ENCODE data around the gene TREX2. TPM values are rescaled to one million over a fixed set of nuclear protein-coding genes. Genes with fewer than 3 reads are reported as not detected.

TREX2 gene
- total and polyA plus RNA-seq, 2 of the 8 experiments (the other 6 are each of a cell fraction or from before 2014, with no cell fraction given), result 0.71 to 0.80 TPM

DNA sequence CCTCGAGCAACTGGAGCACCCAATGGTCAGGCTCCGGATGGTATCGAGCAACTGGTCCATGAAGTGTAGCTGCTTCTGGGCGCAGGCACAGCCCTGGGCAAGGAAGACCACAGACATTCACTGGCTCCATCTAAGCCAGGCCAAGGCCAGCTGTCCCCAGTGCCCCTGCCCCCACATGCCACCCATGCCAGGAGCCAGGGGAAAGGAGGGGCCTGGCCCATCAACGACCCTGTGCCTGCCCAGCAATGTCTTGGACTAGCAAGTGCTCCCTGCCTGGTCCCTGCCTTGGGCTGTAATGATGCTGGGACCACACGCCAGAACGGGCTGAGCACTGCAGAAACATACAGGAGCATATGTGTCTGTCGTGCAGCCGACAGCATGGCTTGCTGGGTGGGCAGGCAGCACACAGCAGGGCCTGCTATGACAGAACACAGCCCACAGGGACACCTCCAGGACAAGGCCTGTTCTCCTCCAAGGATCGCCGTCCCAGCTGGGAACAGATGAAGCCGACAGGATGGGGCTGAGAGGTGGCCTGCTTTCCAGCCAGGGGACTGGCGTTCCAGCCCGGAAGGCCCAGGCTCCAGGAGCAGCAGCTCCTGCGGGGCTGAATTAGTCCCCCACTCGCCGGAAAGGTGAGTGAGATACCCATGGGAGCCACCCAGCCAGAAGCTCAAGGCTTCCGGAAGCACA lies 11.4 kb upstream of the TREX2 start:
- Histone ChIP-seq H3K56ac (replicated peaks; ENCODE audit: insufficient read length, low read depth, low read length) (no peak overlapping the region), H3K79me1 (ENCODE audit: low read depth, low read length) (no peaks in the 10 kb centered on the region), H3K27ac (ENCODE audit: low read depth, low read length) (no peak overlapping the region), H3K79me2 (ENCODE audit: control insufficient read depth in 1 of 2, insufficient read depth in 2 of 2, low read length in 2 of 2) (no peaks in the 10 kb centered on the region), H2AK5ac (ENCODE audit: low read depth, low read length) (no peak overlapping the region), H2BK5ac (ENCODE audit: low read depth, low read length) (no peak overlapping the region), H3K36me3 (ENCODE audit: control insufficient read depth in 2 of 4, insufficient read depth in 4 of 4, low read length in 3 of 4) (peaks cover 0 to 10% (median 0%) of the 10 kb centered on the region in 4 experiments; a peak in 3 of 8 replicates), H4K5ac (ENCODE audit: insufficient read length, low read depth, low read length) (no peak overlapping the region), H4K20me1 (replicated peaks in 1 of 2; ENCODE audit: control insufficient read depth in 1 of 2, insufficient read depth in 2 of 2, low read length in 2 of 2) (peaks cover 0 to 2% of the 10 kb centered on the region in 2 experiments), H2AFZ (ENCODE audit: low read length) (no peak overlapping the region), H3K23me2 (ENCODE audit: low read depth, low read length) (no peaks in the 10 kb centered on the region), H4K8ac (ENCODE audit: extremely low read depth, insufficient read depth, low read length) (no peak overlapping the region), H2BK15ac (ENCODE audit: low read length) (no peak overlapping the region), H2BK12ac (ENCODE audit: low read depth, low read length) (no peak overlapping the region), H3K4me1 (replicated peaks in 1 of 4; ENCODE audit: control insufficient read depth in 3 of 4, insufficient read depth in 4 of 4, low read length in 3 of 4) (no peaks in the 10 kb centered on the region), H3K9ac (replicated peaks in 1 of 4; ENCODE audit: extremely low read depth in 1 of 4, low read depth in 3 of 4, low read length in 3 of 4) (no peak overlapping the region), H2BK120ac (replicated peaks; ENCODE audit: low read depth, low read length) (no peak overlapping the region), H3K14ac (ENCODE audit: insufficient read length) (no peak overlapping the region), H3K23ac (ENCODE audit: insufficient read length) (no peak overlapping the region), H3K18ac (ENCODE audit: extremely low read depth, low read length) (no peak overlapping the region), H2BK20ac (ENCODE audit: low read length) (no peak overlapping the region), H3K27me3 (replicated peaks in 1 of 4; ENCODE audit: control insufficient read depth in 3 of 4, extremely low read depth in 1 of 4, insufficient read depth in 3 of 4, low read length in 3 of 4) (no peaks in the 10 kb centered on the region), H4K91ac (replicated peaks; ENCODE audit: insufficient read length, low read length) (no peak overlapping the region), H3K4me3 (ENCODE audit: extremely low read depth in 1 of 4, insufficient read depth in 2 of 4, low read depth in 3 of 4, low read length in 4 of 4) (no peak overlapping the region), H3K9me3 (ENCODE audit: insufficient read depth in 2 of 2, low read depth in 1 of 2, low read length in 1 of 2) (no peaks in the 10 kb centered on the region), H3K4me2 (ENCODE audit: insufficient read depth in 1 of 2, low read depth in 2 of 2, low read length in 2 of 2) (no peak overlapping the region), H3K4ac (replicated peaks; ENCODE audit: insufficient read length, low read depth, low read length) (no peak overlapping the region)
- DNase-seq (ENCODE audit: low read depth in 1 of 2, low spot score in 2 of 2) (no peak), FAIRE-seq (no peak)
- CTCF ChIA-PET (ENCODE audit: partially characterized antibody), result interaction anchor here (0.8 to 1.9 kb wide), 6 partner anchors 9 to 50 kb away, joined by 3 to 6 read pairs (median 4); partner anchors contain the start of gene HAUS7
- 77% methylated on average over 11 of the region's 18 CpGs; no CpG with 5 or more reads in 1 of the 2 experiments for whole genome bisulfite sequencing, 2 experiments (ENCODE audit: extremely low coverage in 1 of 2, insufficient coverage in 1 of 2, insufficient read length in 1 of 2, insufficient replicate concordance in 2 of 2, low coverage in 1 of 2, low lambda C conversion rate in 2 of 2, missing lambda C conversion rate in 1 of 2)
- TF ChIP-seq KDM1A (IDR thresholded peaks at IDR 0.05; ENCODE audit: borderline replicate concordance, low read length) (no peak), ATF3 (IDR thresholded peaks at IDR 0.05; ENCODE audit: insufficient read depth, low read depth, low read length) (no peak), CBX5 (IDR thresholded peaks at IDR 0.05; ENCODE audit: low read depth, low read length) (no peak), HDAC6 (IDR thresholded peaks at IDR 0.05; ENCODE audit: low read depth, low read length) (no peak), CREB1 (IDR thresholded peaks at IDR 0.05) (no peak)
- POLR2A ChIA-PET (ENCODE audit: partially characterized antibody), result no interaction called here

Measured in H1 (cell line).